HG03095 (cell line): Measurements from ENCODE around the gene ZNF891.

Experiments used
- ATAC-seq: cut with Tn5 transposase; IDR thresholded peaks from one replicate; pipeline ENCODE4 v1.9.1; 2021; ENCODE audit warnings: moderate library complexity; ENCODE audit not compliant: unreplicated experiment

Gene ZNF891

DNA sequence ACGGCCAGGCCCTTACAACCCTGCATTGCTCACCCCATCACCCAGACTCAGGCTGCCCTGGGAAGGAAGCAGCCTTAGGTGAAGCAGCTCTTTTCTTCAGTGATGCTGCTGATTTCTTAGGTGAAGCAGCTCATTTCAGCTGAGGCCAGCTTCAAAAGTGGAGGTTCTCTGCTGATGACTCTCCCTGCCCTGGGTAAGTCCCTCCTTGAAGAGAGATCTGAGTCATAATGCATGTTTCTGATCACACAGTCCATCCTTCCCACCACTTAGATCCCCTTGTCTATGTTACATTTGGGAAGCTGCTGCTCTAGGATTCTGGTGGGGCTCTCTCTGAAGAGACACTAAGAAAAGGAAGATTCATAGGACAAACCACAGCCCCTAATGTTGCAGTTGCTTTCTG is 66.5 kb downstream of the ZNF891 start:
- ATAC-seq: no peak

DNA sequence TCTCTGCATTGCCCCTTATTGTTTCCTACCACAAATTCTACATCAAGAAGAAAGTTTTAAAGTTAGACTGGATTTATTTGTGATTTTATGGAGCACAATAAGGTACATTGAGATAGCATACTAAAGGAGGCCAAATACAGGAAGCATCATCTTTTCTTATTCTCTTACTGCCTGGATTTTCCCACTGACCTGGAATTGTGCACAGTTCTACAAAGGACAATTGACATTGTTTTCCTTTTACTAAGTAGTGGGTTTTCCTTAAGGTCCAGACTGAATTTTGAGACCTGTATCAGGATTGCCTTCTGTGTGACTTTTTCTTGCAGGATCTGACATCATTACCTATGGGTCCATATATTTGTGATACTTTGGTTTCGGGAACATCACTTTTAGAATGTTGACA is 68.1 kb downstream of the ZNF891 start:
- no peak for ATAC-seq

DNA sequence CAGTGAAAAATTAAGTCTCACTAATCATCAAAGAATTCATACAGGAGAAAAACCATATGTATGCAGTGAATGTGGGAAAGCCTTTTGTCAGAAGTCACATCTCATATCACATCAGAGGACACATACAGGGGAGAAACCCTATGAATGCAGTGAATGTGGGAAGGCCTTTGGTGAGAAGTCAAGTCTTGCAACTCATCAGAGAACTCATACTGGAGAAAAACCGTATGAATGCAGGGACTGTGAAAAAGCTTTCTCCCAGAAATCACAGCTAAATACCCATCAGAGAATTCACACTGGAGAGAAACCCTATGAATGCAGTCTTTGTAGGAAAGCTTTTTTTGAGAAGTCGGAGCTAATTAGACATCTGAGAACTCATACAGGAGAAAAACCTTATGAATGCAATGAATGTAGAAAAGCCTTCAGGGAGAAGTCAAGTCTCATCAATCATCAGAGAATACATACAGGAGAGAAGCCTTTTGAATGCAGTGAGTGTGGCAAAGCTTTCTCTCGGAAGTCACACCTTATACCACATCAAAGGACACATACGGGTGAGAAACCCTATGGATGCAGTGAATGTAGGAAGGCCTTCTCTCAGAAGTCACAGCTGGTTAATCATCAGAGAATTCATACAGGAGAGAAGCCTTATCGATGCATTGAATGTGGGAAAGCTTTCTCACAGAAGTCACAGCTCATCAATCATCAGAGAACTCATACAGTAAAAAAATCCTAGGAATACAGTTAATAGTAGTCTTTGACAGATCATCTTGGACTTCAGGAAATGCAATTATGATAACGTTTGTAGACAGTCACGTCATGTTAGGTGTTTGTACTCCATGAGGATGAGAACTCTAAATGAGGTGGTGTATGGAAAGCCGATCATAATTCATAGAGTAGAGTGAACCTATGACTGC is 71.6 kb downstream of the ZNF891 start:
- ATAC-seq: no peak

DNA sequence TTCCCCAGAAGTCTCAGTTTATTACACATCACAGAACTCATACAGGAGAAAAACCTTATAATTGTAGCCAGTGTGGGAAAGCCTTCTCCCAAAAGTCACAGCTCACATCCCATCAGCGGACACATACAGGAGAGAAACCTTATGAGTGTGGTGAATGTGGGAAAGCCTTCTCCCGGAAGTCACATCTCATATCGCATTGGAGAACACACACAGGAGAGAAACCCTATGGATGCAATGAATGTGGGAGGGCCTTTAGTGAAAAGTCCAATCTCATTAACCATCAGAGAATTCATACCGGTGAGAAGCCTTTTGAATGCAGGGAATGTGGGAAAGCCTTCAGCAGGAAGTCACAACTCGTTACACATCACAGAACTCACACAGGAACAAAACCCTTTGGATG is 72.6 kb downstream of the ZNF891 start:
- no peak for ATAC-seq
